Right atrium auricular region (tissue), 2 donors: ENCODE measurements around the gene OTUD5. TPM values are rescaled to one million over a fixed set of nuclear protein-coding genes. Genes with fewer than 3 reads are reported as not detected.

Experiments used
- DNase-seq: peaks from one replicate; pipeline ENCODE4 v3.0.0-alpha.2; 2019; ENCODE audit warnings: low spot score
- H3K27ac ChIP-seq, 2 donors: fragments of 200-600 bp; sonication (generic); 1 replicate in 1 of 2; 2 replicates in 1 of 2; pipeline ENCODE4 v1.5.1; 2016 to 2019
- H3K27me3 ChIP-seq, 2 donors: fragments of 200-600 bp; sonication (generic); one replicate each; pipeline versions ENCODE4 v1.5.1 to v1.6.0; 2017 to 2019
- H3K36me3 ChIP-seq: fragments of 200-600 bp; sonication (generic); one replicate; pipeline ENCODE4 v1.5.1; 2016
- H3K4me1 ChIP-seq, 2 donors: fragments of 200-600 bp; sonication (generic); one replicate each; pipeline versions ENCODE4 v1.5.1 to v1.6.0; 2017 to 2019
- H3K4me3 ChIP-seq, 2 donors: fragments of 200-600 bp; sonication (generic); 1 replicate in 1 of 2; 2 replicates in 1 of 2; pipeline ENCODE4 v1.5.1; 2017 to 2019; ENCODE audit warnings: mild to moderate bottlenecking in 1 of 2, moderate library complexity in 1 of 2
- H3K9me3 ChIP-seq, 2 donors: fragments of 200-600 bp; sonication (generic); one replicate each; pipeline ENCODE4 v1.5.1; 2019
- total RNA-seq, 2 donors: library from RNA; depleted of rRNA; stranded (reverse); fragments of >200 nt; gene quantifications; one replicate each; pipeline ENCODE4 v1.1.0, GENCODE V29; 2016
- TF ChIP-seq, protein P1 (sequence below), 2 donors: fragments of 200-600 bp; sonication (generic); IDR thresholded peaks; one replicate each; pipeline ENCODE4 v1.5.1; 2019; ENCODE audit warnings: antibody characterized with exemption in 2 of 2

Gene OTUD5
- total RNA-seq, 2 donors from 2014 or later, result 15.4 to 23.9 TPM

DNA sequence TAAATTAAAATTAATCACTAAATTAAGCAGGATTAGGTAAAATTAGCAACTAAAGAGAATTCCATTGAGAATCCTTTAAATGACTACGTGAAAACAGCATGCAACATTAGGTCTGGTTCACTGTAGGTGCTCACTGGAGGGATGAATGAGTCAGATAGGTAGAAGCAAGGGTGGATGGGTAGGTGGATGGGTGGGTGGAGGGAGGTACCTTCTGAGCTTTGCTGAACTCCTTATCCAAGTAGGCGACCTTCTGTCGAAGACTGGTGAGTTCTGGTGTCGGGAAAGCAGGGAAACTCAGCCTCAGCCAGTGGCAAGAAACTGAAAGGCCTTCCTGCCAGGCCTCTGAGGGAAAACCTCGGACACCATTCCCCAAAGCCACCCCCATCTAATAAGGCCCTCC is 41.6 kb upstream of the OTUD5 start:
- Histone ChIP-seq H3K9me3 (no peaks in the 10 kb centered on the region), H3K4me3 (no peak overlapping the region), H3K36me3 (no peaks in the 10 kb centered on the region), H3K27me3 (no peaks in the 10 kb centered on the region), H3K4me1 (peaks cover 0 to 7% of the 10 kb centered on the region in 2 donors), H3K27ac (no peak overlapping the region)
- TF ChIP-seq, protein P1, sequence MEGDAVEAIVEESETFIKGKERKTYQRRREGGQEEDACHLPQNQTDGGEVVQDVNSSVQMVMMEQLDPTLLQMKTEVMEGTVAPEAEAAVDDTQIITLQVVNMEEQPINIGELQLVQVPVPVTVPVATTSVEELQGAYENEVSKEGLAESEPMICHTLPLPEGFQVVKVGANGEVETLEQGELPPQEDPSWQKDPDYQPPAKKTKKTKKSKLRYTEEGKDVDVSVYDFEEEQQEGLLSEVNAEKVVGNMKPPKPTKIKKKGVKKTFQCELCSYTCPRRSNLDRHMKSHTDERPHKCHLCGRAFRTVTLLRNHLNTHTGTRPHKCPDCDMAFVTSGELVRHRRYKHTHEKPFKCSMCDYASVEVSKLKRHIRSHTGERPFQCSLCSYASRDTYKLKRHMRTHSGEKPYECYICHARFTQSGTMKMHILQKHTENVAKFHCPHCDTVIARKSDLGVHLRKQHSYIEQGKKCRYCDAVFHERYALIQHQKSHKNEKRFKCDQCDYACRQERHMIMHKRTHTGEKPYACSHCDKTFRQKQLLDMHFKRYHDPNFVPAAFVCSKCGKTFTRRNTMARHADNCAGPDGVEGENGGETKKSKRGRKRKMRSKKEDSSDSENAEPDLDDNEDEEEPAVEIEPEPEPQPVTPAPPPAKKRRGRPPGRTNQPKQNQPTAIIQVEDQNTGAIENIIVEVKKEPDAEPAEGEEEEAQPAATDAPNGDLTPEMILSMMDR (IDR thresholded peaks at IDR 0.05), result no peak
- DNase-seq, result no peak

GRCh38 chrX:48998391-48998790 is 41.0 kb upstream of the OTUD5 start:
- no peak for DNase-seq
- Histone ChIP-seq H3K27me3 (no peaks in the 10 kb centered on the region), H3K4me1 (peaks cover 0 to 7% of the 10 kb centered on the region in 2 donors), H3K36me3 (no peaks in the 10 kb centered on the region), H3K9me3 (no peaks in the 10 kb centered on the region), H3K27ac (no peak overlapping the region), H3K4me3 (no peak overlapping the region)
- TF ChIP-seq, protein P1 (IDR thresholded peaks at IDR 0.05), result no peak

- no peaks in the 10 kb centered on the region for H3K36me3 ChIP-seq
- H3K9me3 ChIP-seq, result no peaks in the 10 kb centered on the region
- H3K4me1 ChIP-seq, result peaks cover 0 to 7% of the 10 kb centered on the region in 2 donors
- no peak overlapping the region for H3K4me3 ChIP-seq
- TF ChIP-seq, protein P1 (IDR thresholded peaks at IDR 0.05), result no peak
- DNase-seq, result no peak
- no peak overlapping the region for H3K27ac ChIP-seq
- H3K27me3 ChIP-seq, result no peaks in the 10 kb centered on the region
Measured at GRCh38 chrX:48997865-48998264, 40.5 kb upstream of the OTUD5 start.

- no peaks in the 10 kb centered on the region for H3K27me3 ChIP-seq
- no peaks in the 10 kb centered on the region for H3K9me3 ChIP-seq
- H3K36me3 ChIP-seq, result no peaks in the 10 kb centered on the region
- TF ChIP-seq, protein P1 (IDR thresholded peaks at IDR 0.05), result no peak
- DNase-seq, result no peak
- no peak overlapping the region for H3K4me3 ChIP-seq
- peaks cover 0 to 7% of the 10 kb centered on the region in 2 donors for H3K4me1 ChIP-seq
- no peak overlapping the region for H3K27ac ChIP-seq
Measured at GRCh38 chrX:48997455-48997854, 40.0 kb upstream of the OTUD5 start.

- TF ChIP-seq, protein P1 (IDR thresholded peaks at IDR 0.05), result no peak
- Histone ChIP-seq H3K4me3 (no peak overlapping the region), H3K4me1 (peaks cover 0 to 7% of the 10 kb centered on the region in 2 donors), H3K27ac (no peak overlapping the region), H3K9me3 (no peaks in the 10 kb centered on the region), H3K36me3 (no peaks in the 10 kb centered on the region), H3K27me3 (no peaks in the 10 kb centered on the region)
- no peak for DNase-seq
Measured at GRCh38 chrX:48996969-48997368, 39.6 kb upstream of the OTUD5 start.

GRCh38 chrX:48992341-48992740 is 34.9 kb upstream of the OTUD5 start:
- Histone ChIP-seq H3K4me3 (no peak overlapping the region), H3K9me3 (no peaks in the 10 kb centered on the region), H3K4me1 (no peaks in the 10 kb centered on the region), H3K27me3 (no peaks in the 10 kb centered on the region), H3K36me3 (peaks cover 6% of the 10 kb centered on the region), H3K27ac (no peak overlapping the region)
- DNase-seq, result no peak
- TF ChIP-seq, protein P1 (IDR thresholded peaks at IDR 0.05), result no peak
